Measurements from ENCODE around the gene ARHGAP9.
"Not testable (repeated sequence)": the region's sequence is repeated elsewhere in the genome, so short reads cannot be mapped to it uniquely, and the experiment has no call there.

Gene ARHGAP9

DNA sequence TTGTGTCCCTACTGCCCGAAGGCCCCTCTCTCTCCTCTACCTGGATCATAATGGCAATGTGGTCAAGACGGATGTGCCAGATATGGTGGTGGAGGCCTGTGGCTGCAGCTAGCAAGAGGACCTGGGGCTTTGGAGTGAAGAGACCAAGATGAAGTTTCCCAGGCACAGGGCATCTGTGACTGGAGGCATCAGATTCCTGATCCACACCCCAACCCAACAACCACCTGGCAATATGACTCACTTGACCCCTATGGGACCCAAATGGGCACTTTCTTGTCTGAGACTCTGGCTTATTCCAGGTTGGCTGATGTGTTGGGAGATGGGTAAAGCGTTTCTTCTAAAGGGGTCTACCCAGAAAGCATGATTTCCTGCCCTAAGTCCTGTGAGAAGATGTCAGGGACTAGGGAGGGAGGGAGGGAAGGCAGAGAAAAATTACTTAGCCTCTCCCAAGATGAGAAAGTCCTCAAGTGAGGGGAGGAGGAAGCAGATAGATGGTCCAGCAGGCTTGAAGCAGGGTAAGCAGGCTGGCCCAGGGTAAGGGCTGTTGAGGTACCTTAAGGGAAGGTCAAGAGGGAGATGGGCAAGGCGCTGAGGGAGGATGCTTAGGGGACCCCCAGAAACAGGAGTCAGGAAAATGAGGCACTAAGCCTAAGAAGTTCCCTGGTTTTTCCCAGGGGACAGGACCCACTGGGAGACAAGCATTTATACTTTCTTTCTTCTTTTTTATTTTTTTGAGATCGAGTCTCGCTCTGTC, 22.8 kb downstream of the ARHGAP9 start:
- no peak for DNase-seq (ENCODE audit: low spot score)

DNA sequence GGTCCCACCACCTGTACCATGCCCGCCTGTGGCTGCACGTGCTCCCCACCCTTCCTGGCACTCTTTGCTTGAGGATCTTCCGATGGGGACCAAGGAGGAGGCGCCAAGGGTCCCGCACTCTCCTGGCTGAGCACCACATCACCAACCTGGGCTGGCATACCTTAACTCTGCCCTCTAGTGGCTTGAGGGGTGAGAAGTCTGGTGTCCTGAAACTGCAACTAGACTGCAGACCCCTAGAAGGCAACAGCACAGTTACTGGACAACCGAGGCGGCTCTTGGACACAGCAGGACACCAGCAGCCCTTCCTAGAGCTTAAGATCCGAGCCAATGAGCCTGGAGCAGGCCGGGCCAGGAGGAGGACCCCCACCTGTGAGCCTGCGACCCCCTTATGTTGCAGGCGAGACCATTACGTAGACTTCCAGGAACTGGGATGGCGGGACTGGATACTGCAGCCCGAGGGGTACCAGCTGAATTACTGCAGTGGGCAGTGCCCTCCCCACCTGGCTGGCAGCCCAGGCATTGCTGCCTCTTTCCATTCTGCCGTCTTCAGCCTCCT, 23.4 kb downstream of the ARHGAP9 start:
- peak; percentile 52 for DNase-seq (ENCODE audit: low spot score)

DNA sequence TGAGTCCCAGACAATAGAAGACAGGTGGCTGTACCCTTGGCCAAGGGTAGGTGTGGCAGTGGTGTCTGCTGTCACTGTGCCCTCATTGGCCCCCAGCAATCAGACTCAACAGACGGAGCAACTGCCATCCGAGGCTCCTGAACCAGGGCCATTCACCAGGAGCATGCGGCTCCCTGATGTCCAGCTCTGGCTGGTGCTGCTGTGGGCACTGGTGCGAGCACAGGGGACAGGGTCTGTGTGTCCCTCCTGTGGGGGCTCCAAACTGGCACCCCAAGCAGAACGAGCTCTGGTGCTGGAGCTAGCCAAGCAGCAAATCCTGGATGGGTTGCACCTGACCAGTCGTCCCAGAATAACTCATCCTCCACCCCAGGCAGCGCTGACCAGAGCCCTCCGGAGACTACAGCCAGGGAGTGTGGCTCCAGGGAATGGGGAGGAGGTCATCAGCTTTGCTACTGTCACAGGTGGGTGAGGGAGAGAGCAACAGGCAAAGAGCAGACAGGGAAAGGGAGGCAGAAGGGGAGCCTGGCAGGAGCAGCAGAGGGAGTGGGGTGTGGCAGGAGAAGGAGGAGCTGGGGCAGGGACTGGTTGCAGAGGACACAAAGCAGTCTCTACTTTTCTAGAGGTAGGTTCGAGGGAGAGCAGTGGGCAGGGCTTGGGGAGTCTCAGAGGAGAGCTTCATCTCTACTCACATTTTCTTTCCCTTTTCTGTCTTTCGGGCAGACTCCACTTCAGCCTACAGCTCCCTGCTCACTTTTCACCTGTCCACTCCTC, 24.1 kb downstream of the ARHGAP9 start:
- no peak for DNase-seq (ENCODE audit: low spot score)

DNA sequence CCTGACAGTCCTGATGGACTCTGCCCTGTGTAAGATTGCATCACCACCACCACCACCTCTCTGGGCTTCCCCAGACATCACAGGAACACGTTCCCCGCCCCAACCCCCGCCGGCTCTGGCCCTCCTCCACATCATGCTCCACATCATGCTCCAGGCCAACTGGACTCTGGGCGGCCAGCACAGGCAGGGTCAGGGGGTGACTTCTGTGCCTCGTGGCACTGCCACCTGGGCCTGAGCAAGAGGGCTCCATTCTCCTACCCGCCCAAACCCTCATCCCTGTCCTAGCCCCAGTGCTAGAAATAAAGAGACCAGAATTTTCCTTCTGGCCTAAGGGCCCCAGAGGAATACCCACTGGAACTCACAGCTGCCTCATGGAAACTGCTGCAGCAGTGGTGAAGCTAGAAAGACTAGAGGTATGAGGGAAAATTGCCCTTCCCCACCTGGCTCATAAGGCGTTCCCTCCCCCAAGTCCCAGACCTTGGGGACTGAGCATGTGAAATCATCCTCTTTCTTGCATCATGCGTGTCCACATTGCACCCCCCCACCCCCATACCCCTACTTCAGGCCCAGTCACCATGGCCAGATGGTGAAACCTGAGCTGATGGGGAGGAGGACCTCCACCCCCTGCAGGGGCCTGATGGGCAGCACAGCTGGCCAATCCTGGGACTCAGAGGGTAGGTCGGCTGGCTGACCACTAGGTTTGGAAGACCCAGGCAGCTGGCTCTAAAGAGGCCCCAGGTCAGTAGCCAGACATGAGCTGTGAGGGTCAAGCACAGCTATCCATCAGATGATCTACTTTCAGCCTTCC, 24.9 kb downstream of the ARHGAP9 start, which contains the start of gene INHBE:
Gene INHBE (plus strand): TSS at position 742 of the 808 bp plus-strand sequence. CDS start 230 bp downstream, outside the sequence.
- DNase-seq (ENCODE audit: low spot score) = no peak

DNA sequence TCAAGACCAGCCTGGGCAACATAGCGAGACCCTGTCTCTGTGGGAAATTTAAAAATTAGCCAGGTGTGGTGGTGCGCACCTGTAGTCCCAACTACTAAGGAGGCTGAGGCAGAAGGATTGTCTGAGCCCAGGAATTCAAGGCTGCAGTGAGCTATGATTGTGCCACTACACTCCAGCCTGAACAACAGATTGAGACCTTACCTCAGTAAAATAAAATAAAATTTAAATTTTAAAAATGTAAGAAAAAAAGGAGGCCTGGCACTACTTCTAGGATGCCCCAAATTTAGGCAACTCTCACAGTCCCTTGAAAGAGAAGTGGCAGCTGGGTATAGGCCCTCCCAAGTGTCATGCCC, 25.5 kb downstream of the ARHGAP9 start:
- DNase-seq (ENCODE audit: low spot score) = no peak

DNA sequence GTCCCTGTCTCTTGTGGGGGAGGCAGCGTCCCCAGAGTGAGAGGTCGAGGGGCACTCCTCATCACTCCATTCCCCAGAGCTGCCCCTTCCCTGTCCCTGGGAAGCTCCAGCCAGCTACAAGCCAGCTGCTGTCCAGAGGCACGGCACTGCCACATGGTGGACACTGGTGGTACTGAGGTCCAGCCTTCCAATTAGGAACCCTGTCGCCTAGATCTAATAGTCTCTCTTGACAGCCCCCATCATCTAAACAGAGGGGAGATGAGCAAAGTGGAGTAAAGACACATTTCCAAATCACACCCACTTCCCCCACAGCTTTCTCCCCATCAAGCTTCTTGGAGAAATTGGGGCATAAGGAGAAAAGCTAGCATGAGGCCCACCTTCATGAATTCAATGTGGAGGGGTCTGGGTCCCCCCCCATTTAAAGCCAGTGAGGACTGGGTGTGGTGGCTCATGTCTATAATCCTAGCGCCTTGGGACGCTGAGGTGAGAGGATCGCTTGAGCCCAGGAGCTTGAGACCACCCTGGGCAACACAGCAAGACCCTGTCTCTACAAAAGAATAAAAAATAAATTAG, 26.6 kb downstream of the ARHGAP9 start:
- no peak for DNase-seq (ENCODE audit: low spot score)

DNA sequence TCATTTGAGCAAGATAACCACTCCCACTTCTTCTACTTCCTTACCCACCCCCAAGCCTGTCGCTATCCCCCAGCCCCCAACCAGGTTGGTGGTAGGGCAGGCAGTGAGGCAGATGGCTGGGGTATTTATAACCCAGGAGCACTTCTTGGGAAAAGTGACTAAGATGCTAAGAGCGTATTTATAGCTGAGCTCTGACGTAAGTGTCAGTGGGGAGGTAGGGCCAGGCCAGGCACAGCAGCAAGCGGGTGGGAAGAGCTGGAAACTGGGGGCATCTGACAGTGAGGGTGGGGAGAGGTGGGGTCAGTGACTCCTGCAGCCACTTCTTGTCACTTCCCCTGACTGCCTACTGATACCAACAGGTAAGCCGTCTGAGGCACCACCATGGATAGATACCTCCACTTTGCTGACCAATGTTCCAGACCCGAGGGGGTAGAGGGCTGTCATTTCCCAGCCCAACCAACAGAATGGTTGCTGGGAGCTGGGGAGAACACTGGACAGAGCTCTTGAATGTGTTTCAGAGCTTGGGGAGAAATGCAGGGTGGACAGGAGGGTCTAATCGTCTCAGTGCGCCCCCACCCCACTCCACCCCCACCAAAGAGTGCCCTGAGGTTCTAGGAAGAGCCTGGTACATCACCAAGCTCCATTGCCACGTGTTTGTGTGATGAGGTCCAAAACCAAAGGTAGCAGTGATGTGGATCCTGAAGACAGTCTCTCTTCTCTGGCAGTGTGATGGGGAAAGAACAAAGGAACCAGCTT, 27.3 kb downstream of the ARHGAP9 start:
- DNase-seq (ENCODE audit: low spot score) = no peak

DNA sequence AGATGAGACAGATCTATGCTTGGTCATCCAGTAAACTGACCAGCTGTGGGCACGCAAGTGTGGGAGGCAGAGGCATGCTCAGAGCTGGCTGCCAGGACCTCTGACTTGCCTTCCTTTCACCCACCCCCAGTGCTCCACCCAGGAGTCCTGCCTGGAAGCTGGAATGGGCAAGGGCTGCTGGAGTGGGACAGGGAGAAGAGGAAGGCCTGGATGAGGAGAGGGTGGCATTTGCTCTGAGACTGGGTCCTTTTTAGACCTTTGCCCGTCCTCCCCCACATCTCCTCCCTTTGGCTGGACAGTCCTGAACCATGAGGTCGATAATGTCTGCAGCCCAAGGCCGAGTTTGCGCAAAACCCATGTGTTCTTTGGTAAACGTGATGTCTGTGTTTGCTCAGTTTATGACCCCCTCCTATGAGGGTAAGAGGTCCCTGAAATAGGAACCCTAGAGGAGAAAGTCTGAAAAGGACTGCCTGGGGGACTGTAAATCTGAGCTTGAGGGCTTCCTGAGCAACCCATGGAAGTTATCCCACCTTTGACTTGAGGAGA, 28.4 kb downstream of the ARHGAP9 start:
- no peak for DNase-seq (ENCODE audit: low spot score)

DNA sequence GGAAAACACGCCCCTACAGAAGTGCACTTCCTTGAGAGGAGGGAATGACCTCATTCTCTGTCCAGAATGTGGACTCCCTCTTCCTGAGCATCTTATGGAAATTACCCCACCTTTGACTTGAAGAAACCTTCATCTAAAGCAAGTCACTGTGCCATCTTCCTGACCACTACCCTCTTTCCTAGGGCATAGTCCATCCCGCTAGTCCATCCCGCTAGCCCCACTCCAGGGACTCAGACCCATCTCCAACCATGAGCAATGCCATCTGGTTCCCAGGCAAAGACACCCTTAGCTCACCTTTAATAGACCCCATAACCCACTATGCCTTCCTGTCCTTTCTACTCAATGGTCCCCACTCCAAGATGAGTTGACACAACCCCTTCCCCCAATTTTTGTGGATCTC, 29.6 kb downstream of the ARHGAP9 start:
- no peak for DNase-seq (ENCODE audit: low spot score)

DNA sequence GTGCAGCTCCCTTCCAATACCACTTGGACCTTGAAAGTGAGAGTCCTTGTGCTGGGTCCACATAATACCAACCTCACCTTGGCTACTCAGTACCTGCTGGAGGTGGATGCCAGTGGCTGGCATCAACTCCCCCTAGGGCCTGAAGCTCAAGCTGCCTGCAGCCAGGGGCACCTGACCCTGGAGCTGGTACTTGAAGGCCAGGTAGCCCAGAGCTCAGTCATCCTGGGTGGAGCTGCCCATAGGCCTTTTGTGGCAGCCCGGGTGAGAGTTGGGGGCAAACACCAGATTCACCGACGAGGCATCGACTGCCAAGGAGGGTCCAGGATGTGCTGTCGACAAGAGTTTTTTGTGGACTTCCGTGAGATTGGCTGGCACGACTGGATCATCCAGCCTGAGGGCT, 30.3 kb downstream of the ARHGAP9 start:
- no peak for DNase-seq (ENCODE audit: low spot score)

DNA sequence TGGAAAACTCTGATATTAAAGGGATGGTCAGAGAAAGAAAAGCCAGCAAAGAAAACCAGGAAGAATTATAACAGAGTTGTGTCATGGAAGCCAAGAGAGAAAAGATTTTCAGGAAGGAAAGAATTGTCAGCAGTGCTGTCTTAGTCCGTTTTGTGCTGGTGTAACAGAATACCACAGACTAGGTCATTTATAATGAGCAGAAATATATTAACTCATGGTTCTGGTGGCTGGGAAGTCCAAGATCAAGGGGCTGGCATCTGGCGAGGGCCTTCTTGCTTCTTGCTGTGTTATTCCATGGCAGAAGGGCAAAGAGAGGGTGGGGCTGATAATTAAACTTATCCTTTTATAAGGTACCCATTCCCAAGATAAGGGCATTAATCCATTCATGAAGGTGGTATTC, 31.0 kb downstream of the ARHGAP9 start:
- no peak for DNase-seq (ENCODE audit: low spot score)

DNA sequence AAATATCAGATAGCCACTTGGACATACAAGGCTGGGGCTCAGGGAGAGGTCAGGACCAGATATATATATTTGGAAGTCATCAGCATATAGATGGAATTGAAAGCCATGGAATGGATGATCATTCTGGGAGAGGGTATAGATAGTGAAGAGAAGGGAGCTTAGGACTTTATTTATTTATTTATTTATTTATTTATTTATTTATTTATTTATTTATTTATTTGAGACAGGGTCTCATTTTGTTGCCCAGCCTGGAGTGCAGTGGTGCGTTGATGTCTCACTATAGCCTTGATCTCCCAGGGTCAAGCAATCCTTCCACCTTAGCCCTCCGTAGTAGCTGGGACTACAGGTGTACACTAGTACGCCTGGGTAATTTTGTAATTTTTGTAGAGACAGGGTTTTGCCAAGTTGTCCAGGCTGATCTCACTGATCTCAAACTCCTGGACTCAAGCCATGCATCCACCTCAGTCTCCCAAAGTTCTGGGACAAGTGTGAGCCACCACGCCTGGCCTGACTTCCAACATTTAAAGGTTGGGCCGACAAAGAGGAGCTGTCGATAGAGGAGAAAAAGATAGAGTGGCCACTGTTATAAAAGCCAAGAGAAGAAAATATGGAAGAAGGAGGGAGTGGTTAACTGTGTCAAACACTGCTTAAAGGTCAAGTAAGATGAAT, 33.2 kb downstream of the ARHGAP9 start:
- no peak for DNase-seq (ENCODE audit: low spot score)

DNA sequence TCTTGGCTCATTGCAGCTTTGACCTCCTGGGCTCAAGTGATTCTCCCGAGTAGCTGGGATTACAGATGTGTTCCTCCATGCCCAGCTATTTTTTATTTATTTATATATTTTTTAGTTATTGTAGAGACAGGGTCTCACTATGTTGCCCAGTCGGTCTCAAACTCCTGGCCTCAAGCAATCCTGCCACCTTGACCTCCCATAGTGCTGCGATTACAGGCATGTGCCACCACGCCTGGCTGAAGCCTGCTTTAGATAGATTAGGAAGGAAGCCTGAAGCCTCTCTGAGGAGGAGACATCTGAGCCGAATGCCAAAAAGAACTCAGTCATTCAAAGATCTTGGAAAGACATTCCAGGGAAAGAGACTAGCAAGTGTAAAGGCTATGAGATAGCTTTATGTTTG, 34.9 kb downstream of the ARHGAP9 start:
- no peak for DNase-seq (ENCODE audit: low spot score)

DNA sequence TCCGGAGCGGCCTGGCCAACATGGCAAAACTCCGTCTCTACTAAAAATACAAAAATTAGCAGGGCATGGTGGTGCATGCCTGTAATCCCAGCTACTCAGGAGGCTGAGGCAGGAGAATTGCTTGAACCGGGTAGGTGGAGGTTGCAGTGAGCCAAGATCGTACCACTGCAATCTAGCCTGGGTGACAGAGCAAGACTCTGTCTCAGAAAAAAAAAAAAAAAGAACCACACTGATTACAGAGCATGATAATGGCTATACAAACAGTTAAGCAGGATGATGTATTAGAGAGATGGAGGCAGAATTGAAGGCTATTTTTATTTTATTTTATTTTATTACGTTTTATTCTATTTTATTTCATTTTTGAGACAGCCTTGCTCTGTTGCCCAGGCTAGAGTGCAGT, 35.3 kb downstream of the ARHGAP9 start:
- not testable (repeated sequence) for DNase-seq (ENCODE audit: low spot score)

DNA sequence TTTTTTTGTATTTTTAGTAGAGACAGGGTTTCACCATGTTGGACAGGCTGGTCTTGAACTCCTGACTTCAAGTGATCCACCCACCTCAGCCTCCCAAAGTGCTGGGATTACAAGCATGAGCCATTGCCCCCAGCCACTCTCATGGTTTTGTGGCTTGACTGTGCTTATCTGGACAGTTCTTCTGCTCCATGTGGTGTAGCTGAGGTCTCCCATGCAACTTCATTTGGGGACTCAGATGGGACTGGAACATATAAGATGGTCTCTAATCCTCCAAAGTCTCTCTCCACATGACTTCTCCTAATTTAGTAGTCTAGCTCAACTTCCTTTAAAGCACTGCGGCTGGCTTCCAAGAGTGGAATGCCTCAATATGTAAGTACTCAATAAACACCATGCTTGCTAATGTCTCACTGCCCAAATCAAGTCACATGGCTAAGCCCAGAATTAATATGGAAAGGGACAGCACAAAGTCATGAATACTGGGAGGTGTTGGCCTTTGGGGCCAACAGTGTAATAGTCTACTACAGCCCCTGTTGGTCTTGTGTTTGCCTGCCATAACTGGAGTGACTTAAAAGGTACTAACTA, 37.7 kb downstream of the ARHGAP9 start:
- no peak for DNase-seq (ENCODE audit: low spot score)

DNA sequence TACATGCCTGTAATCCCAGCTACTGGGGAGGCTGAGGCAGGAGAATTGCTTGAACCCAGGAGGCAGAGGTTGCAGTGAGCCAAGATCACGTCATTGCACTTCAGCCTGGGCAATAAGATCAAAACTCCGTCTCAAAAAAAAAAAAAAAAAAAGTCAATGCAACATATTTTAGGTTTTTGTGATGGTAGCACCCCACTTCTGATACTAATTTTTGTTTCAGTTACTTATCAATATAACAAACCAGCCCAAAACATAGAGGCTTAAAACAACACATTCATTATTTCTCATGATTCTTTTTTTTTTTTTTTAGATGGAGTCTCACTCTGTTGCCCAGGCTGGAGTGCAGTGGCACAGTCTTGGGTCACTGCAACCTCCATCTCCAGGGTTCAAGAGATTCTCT, 38.3 kb downstream of the ARHGAP9 start:
- DNase-seq (ENCODE audit: low spot score) = not testable (repeated sequence)

DNA sequence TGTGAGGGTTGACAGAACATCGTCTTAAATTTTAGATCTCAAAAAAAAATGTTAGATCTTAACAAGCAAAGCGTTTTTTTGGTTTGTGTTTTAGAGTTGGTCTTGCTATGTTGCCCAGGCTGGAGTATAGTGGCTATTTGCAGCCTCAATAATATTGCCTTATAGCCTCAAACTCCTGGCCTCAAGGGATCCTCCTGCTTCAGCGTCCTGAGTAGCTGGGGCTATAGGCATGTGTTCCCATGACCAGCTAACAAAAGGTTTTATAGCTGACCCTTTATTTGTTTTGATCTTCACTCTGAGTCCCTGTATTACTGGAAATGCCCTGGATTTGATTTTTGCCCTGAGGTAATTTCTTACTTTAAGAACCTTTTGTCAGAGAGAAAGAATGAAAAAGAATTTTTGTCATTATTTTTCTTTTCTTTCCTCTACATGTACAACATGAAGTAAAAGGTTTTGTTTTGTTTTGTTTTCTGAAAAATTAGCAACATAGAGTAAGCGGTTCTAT, 39.9 kb downstream of the ARHGAP9 start:
- no peak for DNase-seq (ENCODE audit: low spot score)

DNA sequence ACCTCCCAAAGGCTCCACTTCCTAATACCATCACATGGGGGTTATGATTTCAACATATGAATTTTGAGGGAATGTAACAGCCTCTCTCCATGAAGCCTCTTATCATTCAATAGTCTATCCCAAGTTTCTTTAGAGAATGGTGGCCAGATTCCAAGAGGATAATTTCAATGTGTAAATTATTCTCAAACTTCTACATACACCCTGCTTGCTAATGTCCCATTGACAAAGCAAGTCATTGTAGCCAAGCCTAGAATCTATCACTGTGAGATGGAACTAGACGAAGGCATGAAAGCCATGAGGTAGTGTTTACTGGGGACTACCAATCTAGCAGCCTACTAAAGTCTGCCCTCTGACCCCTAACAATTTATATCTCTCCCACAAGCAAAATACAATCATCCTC, 41.3 kb downstream of the ARHGAP9 start:
- no peak for DNase-seq (ENCODE audit: low spot score)

DNA sequence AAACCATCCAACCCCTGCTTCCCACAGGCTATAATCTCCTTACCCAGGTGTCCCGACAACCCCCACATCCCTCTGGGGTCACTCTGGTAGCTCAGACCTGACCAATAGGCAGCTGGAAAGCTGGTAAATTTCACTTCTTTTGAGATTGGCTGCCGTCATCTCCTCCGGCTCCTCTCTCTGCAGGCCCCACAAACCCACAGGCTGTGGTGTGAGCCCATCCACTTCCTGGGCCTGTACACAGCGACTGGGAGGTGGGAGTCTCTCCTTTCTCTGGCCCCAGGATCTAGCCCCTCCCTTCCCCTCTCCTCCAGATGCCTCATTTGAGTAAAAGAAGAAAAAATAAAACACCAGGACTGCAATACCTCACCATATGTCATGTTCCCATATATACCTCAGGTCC, 44.4 kb downstream of the ARHGAP9 start:
- no peak for DNase-seq (ENCODE audit: low spot score)

Data from CD4-positive, alpha-beta T cell treated with Interleukin-6 at 100 ng/mL for 8 hours (primary cell).